GM19438 (cell line): ENCODE results near the gene AIG1.
"Not testable (repeated sequence)": the region's sequence is repeated elsewhere in the genome, so short reads cannot be mapped to it uniquely, and the experiment has no call there.

Experiments
- ATAC-seq: cut with Tn5 transposase; IDR thresholded peaks from one replicate; pipeline ENCODE4 v1.9.1; 2021; ENCODE audit warnings: low read depth; ENCODE audit not compliant: unreplicated experiment

The AIG1 gene

DNA sequence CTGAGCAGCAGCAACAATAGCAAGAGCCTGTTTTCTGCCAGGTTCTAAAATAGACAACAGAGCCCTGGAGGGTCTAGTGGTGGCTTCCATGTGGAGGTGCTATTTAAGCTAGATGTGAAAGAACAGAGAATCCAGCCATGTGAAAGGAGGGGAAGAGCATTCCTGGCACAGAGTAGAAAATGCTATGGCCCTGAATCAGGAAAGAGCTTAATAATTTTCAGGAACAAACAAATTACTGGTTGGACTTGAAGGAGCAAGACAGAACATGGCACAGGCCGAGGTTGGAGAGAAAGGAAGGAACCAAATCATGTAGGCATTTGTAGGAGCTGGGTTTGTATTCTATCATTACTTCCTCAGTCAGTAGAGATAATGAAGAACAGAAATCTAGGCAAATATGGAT, 98.3 kb downstream of the AIG1 start:
- ATAC-seq, result no peak

DNA sequence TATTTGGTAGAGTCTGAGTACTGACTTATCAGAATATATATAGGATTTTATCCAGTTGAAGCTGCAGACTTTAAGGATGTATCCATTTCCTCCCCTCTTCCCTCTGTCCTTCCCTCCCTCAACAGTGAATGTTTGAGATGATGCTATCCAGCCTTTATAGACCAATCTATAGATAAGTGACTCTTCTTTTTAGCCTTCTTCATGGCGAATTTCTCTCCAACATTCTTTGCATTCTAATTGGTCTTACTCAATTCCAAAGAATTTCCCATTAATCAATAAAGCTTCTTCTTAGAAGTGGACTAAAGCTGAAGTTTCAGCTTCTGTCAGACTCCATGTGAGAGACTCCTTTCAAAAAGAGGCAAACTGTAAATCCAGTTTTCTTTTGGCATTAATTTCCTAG, 99.3 kb downstream of the AIG1 start:
- ATAC-seq, result no peak

DNA sequence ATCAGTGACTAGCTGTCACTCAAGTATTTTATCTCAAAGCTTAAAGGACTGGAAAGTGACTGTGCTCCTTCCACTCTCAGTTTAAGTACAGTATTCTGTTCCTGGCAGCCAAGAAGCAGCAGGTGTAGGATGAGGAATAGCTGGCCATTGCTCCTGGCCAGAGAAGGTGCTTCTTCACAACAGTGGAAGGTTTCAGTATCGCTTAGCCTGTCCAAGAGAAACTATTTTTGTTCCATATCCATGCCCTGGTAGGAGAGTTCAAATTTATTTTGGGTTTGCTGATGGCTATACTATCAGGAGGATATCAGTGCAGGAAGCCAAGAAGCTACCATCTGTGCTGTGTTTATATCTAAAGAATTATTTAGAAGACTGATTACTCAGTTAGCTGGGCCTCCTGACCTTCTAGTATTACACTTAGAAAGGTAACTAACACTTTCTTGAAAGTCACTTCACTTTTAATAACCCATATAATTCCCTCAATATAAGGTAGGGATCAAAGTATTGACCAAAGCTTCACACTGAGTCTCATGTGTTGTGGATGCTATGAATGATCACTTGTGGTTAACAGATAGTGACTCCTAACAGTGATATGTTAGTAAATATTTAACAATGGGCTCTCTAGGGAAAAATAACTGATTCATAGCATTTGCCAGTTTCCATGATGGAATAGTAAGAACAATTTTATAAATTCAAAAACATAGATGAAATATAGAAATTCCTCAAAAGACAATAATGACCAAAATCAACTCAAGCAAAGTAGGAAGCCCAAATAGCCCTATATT, 99.9 kb downstream of the AIG1 start:
- ATAC-seq, result no peak

- ATAC-seq, result no peak
These were observed 102.9 kb downstream of the AIG1 start for GRCh38 chr6:143163621-143164020.

DNA sequence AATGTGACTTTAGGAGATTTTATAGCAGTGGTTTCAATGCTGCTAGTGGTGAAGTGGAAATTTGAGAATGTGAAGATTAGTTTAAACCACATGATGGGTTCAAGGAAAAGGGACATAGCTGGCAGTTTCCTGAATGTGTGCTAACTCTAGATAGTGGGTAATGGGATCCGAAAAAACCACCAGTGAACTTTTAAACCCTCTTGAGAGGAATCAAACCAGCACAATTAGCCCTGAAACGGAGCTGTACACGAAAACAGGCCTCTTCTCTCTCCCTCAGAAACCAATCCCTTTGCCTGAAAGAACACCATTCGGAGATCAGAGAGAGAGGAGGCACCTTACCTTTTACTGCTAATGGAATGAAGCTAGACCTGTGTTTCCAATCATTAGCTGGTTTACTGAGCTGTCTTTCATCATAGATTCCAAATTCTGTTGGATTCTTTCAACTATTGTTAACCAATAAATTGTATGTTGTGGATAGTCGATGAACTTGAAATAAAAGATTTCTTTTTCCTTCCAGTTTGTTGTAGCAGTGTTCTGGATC, 103.9 kb downstream of the AIG1 start:
- no peak for ATAC-seq

DNA sequence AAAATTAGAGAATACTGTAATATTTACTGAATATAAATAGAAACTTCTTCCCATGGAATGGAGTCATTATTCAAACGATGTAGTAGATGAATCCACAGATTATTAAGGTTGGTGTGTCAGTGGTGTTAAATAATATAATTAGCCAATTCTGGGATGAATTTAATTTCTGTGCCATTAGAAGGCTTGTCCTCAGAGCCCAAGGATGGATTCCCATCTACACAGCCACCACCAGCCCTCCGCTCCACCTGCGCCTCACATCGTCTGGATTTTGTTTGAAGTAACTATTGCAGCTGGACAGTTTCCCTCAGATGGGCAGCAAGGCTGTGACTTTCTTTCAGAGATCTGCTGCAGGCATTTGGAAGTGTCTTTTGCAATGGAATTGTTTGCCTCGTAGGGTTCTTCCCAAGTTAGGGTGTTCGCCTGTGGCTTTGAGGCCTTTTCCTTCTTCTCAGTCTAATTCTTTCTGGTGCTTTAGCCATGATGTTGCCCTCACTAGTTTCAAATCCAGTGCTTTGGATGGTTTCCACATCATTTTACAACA, 104.7 kb downstream of the AIG1 start:
- no peak for ATAC-seq

- no peak for ATAC-seq
These were observed 105.6 kb downstream of the AIG1 start for GRCh38 chr6:143166247-143166695.

- no peak for ATAC-seq
These were observed 106.5 kb downstream of the AIG1 start for GRCh38 chr6:143167224-143167623.

GRCh38 chr6:143168396-143168816, 107.7 kb downstream of the AIG1 start:
- ATAC-seq, result not testable (repeated sequence)

DNA sequence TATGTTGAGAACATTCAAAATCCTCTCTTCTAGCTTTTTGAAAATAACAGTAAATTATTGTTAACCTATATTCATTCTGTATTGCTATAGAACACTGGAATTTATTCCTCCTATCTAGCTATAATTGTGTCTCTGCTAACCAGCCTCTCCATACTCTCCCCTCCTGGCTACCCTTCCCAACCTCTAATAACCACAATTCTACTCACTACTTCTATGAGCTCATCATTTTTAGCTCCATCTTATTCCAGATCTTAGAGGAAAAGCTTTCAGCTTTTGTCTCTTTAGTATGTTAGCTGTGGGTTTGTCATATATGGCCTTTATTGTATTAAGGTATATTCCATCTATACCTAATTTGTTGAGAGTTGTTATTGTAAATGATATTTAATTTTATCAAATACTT, 108.8 kb downstream of the AIG1 start:
- no peak for ATAC-seq

DNA sequence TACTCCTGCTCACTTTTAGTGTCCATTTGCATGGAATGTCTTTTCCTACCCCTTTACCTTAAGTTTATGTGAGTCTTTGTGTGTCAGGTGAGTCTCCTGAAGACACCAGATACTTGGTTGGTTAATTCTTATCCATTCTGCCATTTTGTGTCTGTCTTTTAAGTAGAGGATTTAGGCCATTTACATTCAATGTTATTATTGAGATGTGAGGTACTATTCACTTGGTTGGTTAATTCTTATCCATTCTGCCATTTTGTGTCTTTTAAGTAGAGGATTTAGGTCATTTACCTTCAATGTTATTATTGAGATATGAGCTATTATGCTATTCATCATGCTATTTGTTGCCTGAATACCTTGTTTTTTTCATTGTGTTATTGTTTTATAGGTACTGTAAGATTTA, 113.8 kb downstream of the AIG1 start:
- no peak for ATAC-seq

GRCh38 chr6:143174951-143175350, 114.3 kb downstream of the AIG1 start:
- ATAC-seq, result no peak

DNA sequence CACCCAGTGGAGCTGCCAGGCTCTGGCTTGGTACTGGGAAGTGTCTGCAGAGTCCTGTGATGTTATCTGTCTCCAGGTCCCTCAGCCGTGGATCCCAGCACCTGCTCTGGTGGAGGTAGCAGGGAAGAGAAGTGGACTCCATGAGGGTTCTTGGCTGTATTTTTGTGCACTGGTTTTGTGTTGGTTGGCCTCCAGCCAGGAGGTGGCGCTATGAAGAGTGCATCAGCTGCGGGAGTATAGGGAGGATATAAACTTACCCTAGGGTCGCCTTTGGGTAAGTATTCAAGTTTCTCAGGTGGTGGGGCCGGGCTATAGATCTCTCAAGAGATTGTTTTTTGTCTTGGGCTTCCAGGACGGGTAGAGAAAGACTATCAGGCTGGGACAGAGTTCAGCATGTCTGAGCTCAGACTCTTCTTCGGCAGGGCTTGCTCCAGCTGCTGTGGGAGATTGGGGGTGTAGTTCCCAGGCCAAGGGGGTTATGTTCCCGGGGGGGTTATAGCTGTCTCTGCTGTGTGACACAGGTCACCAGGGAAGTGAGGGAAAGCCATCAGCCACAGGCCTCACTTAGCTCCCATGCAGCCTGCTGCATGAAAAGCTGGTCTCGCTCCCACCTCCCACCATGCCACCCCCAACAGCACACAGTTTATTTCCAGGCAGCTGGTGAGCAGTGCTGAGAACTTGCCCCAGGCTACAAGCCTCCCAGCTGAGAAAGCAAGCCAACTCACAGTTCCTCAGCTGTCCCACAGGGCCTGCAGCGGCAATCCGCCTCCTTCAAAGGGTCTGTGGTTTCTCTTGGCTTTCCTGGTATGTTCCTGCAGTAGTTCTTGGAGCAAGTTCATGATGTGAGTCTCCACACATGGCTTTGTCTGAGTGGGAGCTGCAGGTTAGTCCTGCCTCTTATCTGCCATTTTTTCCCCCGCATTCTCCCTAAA, 115.7 kb downstream of the AIG1 start:
- no peak for ATAC-seq

- ATAC-seq, result no peak
These were observed 117.0 kb downstream of the AIG1 start for GRCh38 chr6:143177706-143178105.

GRCh38 chr6:143179096-143179495, 118.4 kb downstream of the AIG1 start:
- ATAC-seq, result no peak

DNA sequence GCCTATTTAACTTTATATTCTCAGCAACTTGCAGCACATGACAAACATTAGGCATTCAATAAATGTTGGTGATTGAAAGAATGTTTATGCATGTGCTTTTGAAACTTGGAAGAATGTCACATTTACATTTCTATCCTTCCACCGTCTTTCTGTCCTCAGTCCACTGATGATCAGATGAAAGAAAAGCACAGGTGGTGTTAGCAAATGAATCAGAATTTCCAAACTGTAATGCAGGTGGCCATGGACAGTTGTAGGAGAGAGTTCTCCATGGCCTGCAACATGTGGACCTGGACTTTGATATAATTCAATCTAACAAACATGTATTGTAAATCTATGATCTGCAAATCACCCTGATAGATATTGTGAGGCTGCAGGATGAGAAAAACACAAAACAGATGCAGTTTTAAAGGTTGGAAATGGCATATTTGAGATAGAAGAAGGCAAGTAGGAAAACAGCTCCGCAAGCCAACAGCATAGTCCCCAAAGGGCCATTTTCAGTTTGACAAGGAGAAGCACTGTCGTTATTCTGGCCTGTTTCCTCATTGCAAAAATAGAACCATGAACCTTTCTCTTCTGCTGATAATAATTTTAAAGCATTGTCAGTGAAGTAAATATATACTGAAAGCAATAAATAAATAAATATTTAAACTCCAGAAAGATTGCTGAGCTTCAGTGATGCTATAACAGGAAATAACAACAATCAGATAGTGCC, 119.4 kb downstream of the AIG1 start:
- no peak for ATAC-seq

GRCh38 chr6:143180826-143181225, 120.1 kb downstream of the AIG1 start:
- no peak for ATAC-seq

DNA sequence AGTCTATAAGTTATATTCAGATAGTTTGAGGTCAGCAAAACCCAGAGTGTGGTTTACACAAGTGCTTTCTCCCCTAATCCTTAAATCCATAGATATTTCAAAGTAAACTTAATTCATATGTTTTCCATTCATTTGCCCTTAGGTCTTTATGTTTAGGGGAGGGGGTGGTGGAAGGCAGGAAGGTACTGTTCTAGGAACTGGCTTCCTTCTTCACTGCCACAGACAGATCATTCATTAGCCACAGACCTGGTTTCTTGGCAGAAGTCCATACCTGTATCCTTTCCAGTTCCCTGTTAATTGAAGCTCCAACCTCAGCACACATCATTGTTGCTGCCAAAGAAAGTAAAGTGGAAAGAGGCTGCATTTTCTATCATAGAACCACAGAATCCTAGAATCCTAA, 123.0 kb downstream of the AIG1 start:
- no peak for ATAC-seq

DNA sequence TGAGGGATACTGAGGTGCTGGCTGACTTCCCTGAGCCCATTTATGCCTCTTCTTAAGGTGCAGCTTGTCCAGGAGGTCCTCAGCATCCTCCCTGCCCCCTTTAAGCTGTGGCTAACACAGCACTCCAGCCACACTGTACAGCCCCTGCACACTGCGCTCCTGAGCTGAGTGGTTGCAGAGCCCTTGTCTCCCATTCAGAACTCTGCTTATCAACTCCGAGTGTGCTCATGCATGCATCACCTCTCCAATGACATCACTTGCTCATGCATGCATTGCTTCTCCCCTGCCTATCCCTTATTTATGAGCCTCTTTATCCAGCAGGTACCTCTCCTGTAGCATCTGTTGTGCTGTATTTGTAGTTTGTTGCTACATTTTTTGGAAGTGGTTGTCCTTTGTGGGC, 124.6 kb downstream of the AIG1 start:
- no peak for ATAC-seq

DNA sequence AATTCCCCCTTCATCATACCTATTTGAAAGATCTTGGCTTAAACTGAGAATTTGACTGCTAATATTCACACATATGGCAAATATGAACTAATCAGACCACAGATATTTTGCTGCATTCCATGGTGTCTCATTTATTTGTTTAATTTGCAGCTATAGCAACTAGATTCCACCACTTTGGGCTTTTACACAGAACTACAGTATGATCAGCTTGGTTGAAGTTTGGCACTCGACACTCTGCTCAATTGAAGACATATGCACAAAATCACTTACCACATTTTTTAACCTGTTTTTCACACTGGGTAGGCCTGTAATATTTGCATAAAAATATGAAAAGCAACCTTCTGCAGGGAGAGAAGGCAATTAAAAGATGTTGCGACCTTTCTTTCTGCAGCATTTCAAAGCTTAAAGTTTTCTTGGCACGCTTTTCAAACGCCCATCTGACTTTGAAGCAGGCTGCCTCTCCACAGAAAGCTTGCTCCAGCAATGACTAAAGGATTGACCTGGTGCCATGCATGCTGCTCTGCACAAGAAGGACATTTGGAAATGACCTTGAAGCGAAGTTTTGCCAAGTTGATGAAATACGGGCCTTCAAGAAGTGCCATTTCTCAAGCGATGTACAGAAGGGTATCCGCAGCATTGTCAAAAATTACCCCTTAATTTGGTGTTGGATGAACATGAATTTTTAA, 126.7 kb downstream of the AIG1 start:
- ATAC-seq, result no peak
